Peyer's patch (tissue), 4 donors: Measurements from ENCODE around the gene OBSL1. TPM values are rescaled to one million over a fixed set of nuclear protein-coding genes. Genes with fewer than 3 reads are reported as not detected.

ENCODE experiments used
- DNase-seq, 3 donors: peaks; one replicate each; pipeline ENCODE4 v3.0.0-alpha.2; 2017 to 2019
- H3K27ac ChIP-seq, 4 donors: fragments of 200-600 bp; sonication (generic); one replicate each; pipeline ENCODE4 v1.5.1; 2016 to 2019
- H3K27me3 ChIP-seq, 2 donors: fragments of 200-600 bp; sonication (generic); one replicate each; pipeline ENCODE4 v1.5.1; 2019
- H3K36me3 ChIP-seq, 3 donors: fragments of 200-600 bp; sonication (generic); one replicate each; pipeline ENCODE4 v1.5.1; 2016 to 2019
- H3K4me1 ChIP-seq, 4 donors: fragments of 200-600 bp; sonication (generic); one replicate each; pipeline ENCODE4 v1.5.1; 2016 to 2019
- H3K4me3 ChIP-seq, 4 donors: fragments of 200-600 bp; sonication (generic); 1 replicate in 3 of 4; 2 replicates in 1 of 4; pipeline ENCODE4 v1.5.1; 2016 to 2019; ENCODE audit warnings: mild to moderate bottlenecking in 1 of 4
- H3K9me3 ChIP-seq, 4 donors: fragments of 200-600 bp; sonication (generic); one replicate each; pipeline ENCODE4 v1.5.1; 2016 to 2019; ENCODE audit warnings: mild to moderate bottlenecking in 1 of 4
- POLR2A ChIP-seq, 2 donors: fragments of 450-650 bp; IDR thresholded peaks; one replicate each; pipeline ENCODE4 v1.5.1; 2017; ENCODE audit warnings: antibody characterized with exemption in 2 of 2, mild to moderate bottlenecking in 2 of 2, moderate library complexity in 2 of 2
- total RNA-seq, 4 donors: library from RNA; depleted of rRNA; stranded (reverse); fragments of >200 nt; gene quantifications; one replicate each; pipeline ENCODE4 v1.1.0, GENCODE V29; 2016
- TF ChIP-seq, protein P1 (sequence below), 6 experiments: fragments of 450-650 bp in 4 of 6; fragments of 200-600 bp in 2 of 6; sonication (generic) in 1 of 6; IDR thresholded peaks; one replicate each; pipeline ENCODE4 v1.5.1; 2017 to 2019; ENCODE audit warnings: antibody characterized with exemption in 6 of 6, mild to moderate bottlenecking in 3 of 6, moderate library complexity in 1 of 6

The OBSL1 gene
- total RNA-seq, 4 donors from 2014 or later, result 7.5 to 43.7 (median 21.2) TPM

DNA sequence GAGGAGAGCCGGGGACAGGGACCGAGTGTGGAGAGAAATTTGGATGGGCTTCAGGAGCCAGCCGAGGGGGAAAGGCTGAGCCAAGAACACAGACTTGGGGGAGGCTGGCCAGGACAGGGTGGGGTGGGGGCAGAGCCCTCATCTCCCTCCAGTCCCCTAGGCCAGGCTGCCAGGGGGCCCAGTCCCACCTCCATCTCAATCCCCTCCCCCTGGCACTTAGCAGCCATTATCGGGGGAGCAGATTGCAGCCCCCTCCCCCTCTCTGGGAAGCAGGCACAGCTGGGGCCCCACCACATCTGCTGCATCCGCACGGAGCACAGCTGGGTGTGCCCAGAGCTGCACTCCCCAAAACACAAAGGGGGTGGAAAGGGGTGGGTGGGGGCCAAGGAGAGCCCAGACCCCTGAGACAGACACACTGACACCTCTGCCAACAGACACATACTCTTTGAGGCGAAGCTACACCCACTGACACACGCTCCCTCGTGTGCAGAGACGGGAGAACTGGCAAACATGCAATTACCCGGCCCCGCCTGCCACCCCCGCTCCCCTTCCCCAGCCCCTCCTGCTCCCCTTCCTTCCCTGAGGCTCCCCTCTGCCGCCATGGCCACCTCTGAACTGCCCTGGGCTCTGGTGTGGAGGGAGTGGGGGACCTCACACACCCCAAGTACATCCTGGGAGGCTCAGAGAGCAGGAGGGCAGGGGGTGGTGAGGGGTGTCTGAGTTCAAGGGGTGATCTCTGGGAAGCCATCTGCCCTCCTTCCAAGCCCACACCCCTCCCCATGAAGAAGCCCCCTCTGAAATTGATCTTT lies 62.2 kb downstream of the OBSL1 start:
- no peak for DNase-seq
- Histone ChIP-seq H3K9me3 (no peaks in the 10 kb centered on the region), H3K4me3 (peak overlapping the region in 1 of 4 donors; percentile 23), H3K4me1 (peaks cover 0 to 13% (median 0%) of the 10 kb centered on the region in 4 donors), H3K27ac (no peak overlapping the region), H3K36me3 (peaks cover 0 to 32% (median 0%) of the 10 kb centered on the region in 3 donors), H3K27me3 (peaks cover 0 to 14% of the 10 kb centered on the region in 2 donors)
- TF ChIP-seq, protein P1, sequence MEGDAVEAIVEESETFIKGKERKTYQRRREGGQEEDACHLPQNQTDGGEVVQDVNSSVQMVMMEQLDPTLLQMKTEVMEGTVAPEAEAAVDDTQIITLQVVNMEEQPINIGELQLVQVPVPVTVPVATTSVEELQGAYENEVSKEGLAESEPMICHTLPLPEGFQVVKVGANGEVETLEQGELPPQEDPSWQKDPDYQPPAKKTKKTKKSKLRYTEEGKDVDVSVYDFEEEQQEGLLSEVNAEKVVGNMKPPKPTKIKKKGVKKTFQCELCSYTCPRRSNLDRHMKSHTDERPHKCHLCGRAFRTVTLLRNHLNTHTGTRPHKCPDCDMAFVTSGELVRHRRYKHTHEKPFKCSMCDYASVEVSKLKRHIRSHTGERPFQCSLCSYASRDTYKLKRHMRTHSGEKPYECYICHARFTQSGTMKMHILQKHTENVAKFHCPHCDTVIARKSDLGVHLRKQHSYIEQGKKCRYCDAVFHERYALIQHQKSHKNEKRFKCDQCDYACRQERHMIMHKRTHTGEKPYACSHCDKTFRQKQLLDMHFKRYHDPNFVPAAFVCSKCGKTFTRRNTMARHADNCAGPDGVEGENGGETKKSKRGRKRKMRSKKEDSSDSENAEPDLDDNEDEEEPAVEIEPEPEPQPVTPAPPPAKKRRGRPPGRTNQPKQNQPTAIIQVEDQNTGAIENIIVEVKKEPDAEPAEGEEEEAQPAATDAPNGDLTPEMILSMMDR (IDR thresholded peaks at IDR 0.05), result no peak
- TF ChIP-seq POLR2A (IDR thresholded peaks at IDR 0.05), result no peak

DNA sequence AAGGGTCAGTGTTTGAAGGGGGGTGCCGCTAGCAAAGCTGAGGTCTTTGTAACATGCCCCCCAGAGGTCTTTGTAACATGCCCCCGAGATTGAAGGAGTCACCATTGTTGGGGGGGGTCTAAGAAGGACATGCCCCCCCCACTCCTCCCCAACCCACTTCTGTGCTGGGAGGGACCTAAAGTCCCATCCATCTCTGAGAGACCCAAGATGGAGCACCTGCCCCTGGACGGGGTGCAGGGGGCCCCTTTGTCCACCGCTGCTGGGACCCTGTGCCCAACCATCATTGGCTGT lies 63.0 kb downstream of the OBSL1 start:
- Histone ChIP-seq H3K4me1 (peaks cover 0 to 13% (median 0%) of the 10 kb centered on the region in 4 donors), H3K4me3 (no peak overlapping the region), H3K27me3 (peaks cover 0 to 14% of the 10 kb centered on the region in 2 donors), H3K36me3 (peaks cover 0 to 40% (median 0%) of the 10 kb centered on the region in 3 donors), H3K9me3 (no peaks in the 10 kb centered on the region), H3K27ac (no peak overlapping the region)
- TF ChIP-seq POLR2A (IDR thresholded peaks at IDR 0.05), result no peak
- TF ChIP-seq, protein P1 (IDR thresholded peaks at IDR 0.05), result no peak
- no peak for DNase-seq

DNA sequence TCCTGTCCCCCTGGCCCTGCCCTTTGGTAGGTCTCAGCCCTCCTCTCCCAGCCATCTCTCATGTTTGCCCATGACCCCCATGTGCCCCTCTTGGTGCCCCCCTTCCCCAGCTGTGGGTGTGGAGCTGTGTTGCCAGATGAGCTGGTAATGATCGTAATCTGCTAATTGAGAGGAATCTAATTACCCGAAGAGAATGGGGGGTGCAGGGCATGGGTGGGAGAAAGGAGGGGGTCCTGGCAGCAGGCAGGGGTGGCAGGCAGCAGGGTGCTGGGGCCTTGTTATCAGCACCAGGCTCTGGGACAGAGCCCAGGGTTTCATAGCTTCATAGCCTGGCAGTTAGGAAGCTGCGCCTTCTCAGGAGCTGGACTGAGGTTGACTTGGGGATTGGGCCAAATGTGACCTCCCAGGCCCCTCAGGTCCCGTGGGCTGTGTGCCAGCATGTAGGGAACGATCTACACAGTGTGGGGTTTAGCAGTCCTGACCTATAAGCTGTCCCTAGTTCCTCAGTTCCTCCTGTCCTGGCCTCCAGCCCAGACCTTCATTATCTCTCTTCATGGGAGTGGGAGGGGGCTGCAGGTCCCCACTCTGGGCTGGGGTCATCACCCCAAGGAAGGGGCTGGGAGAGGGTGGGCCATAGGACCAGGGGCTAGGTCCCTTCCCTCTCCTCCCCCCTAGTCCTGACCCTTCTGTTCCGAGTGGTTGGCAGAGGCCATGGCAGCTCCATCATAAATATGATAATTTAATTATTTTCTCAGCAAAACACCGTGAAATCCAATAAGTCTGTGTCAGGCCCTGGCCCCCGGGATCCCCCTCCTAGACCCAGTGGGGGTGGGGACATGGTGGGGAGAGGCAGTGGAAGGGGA lies 63.5 kb downstream of the OBSL1 start:
- no peak overlapping the region for H3K27ac ChIP-seq
- H3K27me3 ChIP-seq, result peaks cover 0 to 8% of the 10 kb centered on the region in 2 donors
- peaks cover 0 to 40% (median 0%) of the 10 kb centered on the region in 3 donors for H3K36me3 ChIP-seq
- H3K4me1 ChIP-seq, result peaks cover 0 to 13% (median 0%) of the 10 kb centered on the region in 4 donors
- H3K4me3 ChIP-seq, result no peak overlapping the region
- no peaks in the 10 kb centered on the region for H3K9me3 ChIP-seq
- TF ChIP-seq POLR2A (IDR thresholded peaks at IDR 0.05), result no peak
- TF ChIP-seq, protein P1 (IDR thresholded peaks at IDR 0.05), result no peak
- DNase-seq, result no peak

DNA sequence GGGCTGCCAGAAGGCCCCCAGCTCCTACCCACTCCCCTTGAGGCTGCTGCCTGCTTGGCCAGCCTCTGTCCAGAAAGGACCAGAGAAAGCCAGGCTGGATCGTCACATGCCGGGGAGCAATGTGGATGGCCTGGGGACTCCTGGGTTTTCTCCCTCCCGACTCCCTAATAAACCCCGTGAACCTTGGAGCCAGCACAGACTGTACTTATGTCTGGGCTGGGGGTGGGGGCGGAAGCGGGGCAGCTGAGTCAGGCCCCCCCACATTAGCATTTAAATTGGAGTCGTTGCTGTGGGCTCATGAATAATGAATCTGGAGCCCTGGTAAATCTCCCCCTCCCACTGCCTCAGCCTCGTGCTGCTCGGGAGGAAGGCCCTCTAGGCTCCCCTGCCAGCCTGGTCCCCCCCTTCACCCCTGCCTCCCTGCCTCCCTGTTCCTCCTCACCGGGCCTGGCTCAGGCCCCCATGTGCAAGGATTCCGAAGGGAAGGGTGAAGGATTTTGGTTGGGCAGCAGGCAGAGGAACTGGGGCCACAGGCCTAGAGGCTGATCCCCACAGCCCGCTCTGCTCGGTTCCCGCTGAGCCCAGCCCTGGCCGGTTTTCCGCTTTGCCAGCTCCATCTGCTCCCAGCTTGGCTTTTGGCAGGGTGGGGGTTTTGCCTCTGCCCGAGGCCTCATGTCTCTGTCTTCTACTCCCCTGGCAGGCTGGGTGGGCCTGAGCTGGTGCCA lies 64.4 kb downstream of the OBSL1 start:
- Histone ChIP-seq H3K4me1 (peaks cover 0 to 13% (median 0%) of the 10 kb centered on the region in 4 donors), H3K9me3 (no peaks in the 10 kb centered on the region), H3K27me3 (peaks cover 0 to 6% of the 10 kb centered on the region in 2 donors), H3K27ac (no peak overlapping the region), H3K4me3 (no peak overlapping the region), H3K36me3 (peaks cover 0 to 41% (median 0%) of the 10 kb centered on the region in 3 donors)
- TF ChIP-seq, protein P1 (IDR thresholded peaks at IDR 0.05), result no peak
- DNase-seq, result no peak

DNA sequence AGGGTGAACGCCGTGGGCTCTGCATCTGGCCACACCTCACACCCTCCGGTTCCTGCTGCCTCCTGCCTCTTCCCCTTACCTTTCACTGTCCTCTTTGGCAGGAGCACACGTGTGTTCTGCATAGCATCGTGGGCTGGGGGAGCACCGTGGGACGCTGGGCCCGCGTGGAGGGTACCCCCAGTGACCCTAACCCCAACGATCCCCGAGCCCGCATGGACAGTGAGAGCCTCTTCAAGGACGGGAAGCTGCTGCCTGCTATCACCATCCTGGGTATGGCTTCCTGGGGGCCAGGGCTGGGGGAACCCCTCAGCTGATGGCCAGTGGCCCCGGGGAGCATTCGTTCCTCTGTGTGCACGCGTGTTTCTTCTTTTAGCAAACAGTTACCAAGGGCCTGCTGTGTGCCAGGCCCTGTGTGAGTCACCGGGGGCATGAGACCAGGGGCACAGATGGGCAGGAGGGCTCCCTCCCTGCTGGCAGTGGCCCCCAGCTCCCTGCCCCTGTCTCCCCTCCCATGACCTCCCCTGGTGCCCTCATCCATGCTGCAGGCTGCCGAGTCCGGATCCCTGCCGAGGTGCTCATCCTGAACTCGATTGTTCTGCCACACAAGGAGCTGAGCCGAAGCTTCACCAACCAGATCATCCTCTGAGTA lies 65.1 kb downstream of the OBSL1 start:
- DNase-seq, result no peak
- no peak overlapping the region for H3K4me3 ChIP-seq
- no peaks in the 10 kb centered on the region for H3K27me3 ChIP-seq
- peaks cover 0 to 13% (median 0%) of the 10 kb centered on the region in 4 donors for H3K4me1 ChIP-seq
- H3K36me3 ChIP-seq, result peaks cover 0 to 47% (median 0%) of the 10 kb centered on the region in 3 donors
- no peaks in the 10 kb centered on the region for H3K9me3 ChIP-seq
- TF ChIP-seq POLR2A (IDR thresholded peaks at IDR 0.05), result no peak
- TF ChIP-seq, protein P1 (IDR thresholded peaks at IDR 0.05), result no peak
- H3K27ac ChIP-seq, result no peak overlapping the region
